NOMO-1 treated with DMSO at 0.1 percent for 48 hours (cell line): ENCODE data around the gene MUC5AC.
"Not testable (repeated sequence)": the region's sequence is repeated elsewhere in the genome, so short reads cannot be mapped to it uniquely, and the experiment has no call there.

Experiments
- DNase-seq: peaks from one replicate; lab custom pipeline; 2025; ENCODE audit not compliant: unreplicated experiment; lab: John Stamatoyannopoulos, UW

MUC5AC gene

GRCh38 chr11:1248951-1249350 is 91.2 kb downstream of the MUC5AC start:
- not testable (repeated sequence) for DNase-seq

- not testable (repeated sequence) for DNase-seq
Measured at GRCh38 chr11:1250411-1250810, 92.7 kb downstream of the MUC5AC start.
